Measurements from ENCODE around the gene TBC1D22A. TPM values are rescaled to one million over a fixed set of nuclear protein-coding genes. Genes with fewer than 3 reads are reported as not detected.

The TBC1D22A gene
- total and polyA plus RNA-seq, 8 donors, result 12.0 to 17.6 (median 15.3) TPM

- Histone ChIP-seq H3K27me3 (no peaks in the 10 kb centered on the region), H3K4me1 (peaks cover 0 to 7% (median 0%) of the 10 kb centered on the region in 3 donors), H3K9me3 (no peaks in the 10 kb centered on the region), H3K27ac (no peak overlapping the region), H3K4me3 (no peak overlapping the region), H3K36me3 (no peaks in the 10 kb centered on the region)
- DNase-seq (no peak), FAIRE-seq (no peak), ATAC-seq (peak in 1 of 4 donors; percentile 21)
- TF ChIP-seq CTCF (IDR thresholded peaks at IDR 0.05), result no peak
- intact Hi-C loops (cut with DNase I), result no loop called here
- WGBS, 2 donors, result 97 to 99% methylated on average over 17 of the region's 17 CpGs
Observed at GRCh38 chr22:46862418-46863324, 100.2 kb downstream of the TBC1D22A start.

GRCh38 chr22:46863794-46864193 is 101.3 kb downstream of the TBC1D22A start:
- Histone ChIP-seq H3K27ac (no peak overlapping the region), H3K27me3 (no peaks in the 10 kb centered on the region), H3K9me3 (no peaks in the 10 kb centered on the region), H3K4me3 (no peak overlapping the region), H3K4me1 (peaks cover 0 to 7% (median 0%) of the 10 kb centered on the region in 3 donors), H3K36me3 (no peaks in the 10 kb centered on the region)
- FAIRE-seq (no peak), ATAC-seq (peak in 3 of 4 donors; percentile 18 to 35 (median 31)), DNase-seq (no peak)
- intact Hi-C loops (cut with DNase I), result no loop called here
- no peak for TF ChIP-seq CTCF (IDR thresholded peaks at IDR 0.05)
- 77 to 79% methylated on average over 6 of the region's 6 CpGs for WGBS, 2 donors

- Histone ChIP-seq H3K27me3 (no peaks in the 10 kb centered on the region), H3K4me1 (peaks cover 0 to 7% (median 0%) of the 10 kb centered on the region in 3 donors), H3K9me3 (no peaks in the 10 kb centered on the region), H3K4me3 (no peak overlapping the region), H3K36me3 (no peaks in the 10 kb centered on the region), H3K27ac (no peak overlapping the region)
- intact Hi-C loops (cut with DNase I), result no loop called here
- peak; percentile 40 to 81 (median 70) for ATAC-seq
- no peak for TF ChIP-seq CTCF (IDR thresholded peaks at IDR 0.05)
- WGBS, 2 donors, result 69% methylated on average over 10 of the region's 10 CpGs
- no peak for FAIRE-seq
- no peak for DNase-seq
Observed at GRCh38 chr22:46864314-46865051, 102.0 kb downstream of the TBC1D22A start.

- no peak for FAIRE-seq
Observed at GRCh38 chr22:46865052-46865434, 102.6 kb downstream of the TBC1D22A start.

More at GRCh38 chr22:46865052-46865434, 102.6 kb downstream of the TBC1D22A start:
- WGBS, 2 donors, result 97 to 98% methylated on average over 3 of the region's 3 CpGs
- no peak for TF ChIP-seq CTCF (IDR thresholded peaks at IDR 0.05)
- Histone ChIP-seq H3K27ac (no peak overlapping the region), H3K36me3 (no peaks in the 10 kb centered on the region), H3K9me3 (no peaks in the 10 kb centered on the region), H3K4me1 (peaks cover 0 to 7% (median 0%) of the 10 kb centered on the region in 3 donors), H3K4me3 (no peak overlapping the region), H3K27me3 (no peaks in the 10 kb centered on the region)
- ATAC-seq, result peak in 1 of 4 donors; percentile 32
- intact Hi-C loops (cut with DNase I), result no loop called here
- DNase-seq, result no peak
